Ovary (tissue), 9 donors: ENCODE data around the gene SND1. TPM values are rescaled to one million over a fixed set of nuclear protein-coding genes. Genes with fewer than 3 reads are reported as not detected.

ENCODE experiments used
- DNase-seq, 5 donors: peaks; one replicate each; pipeline ENCODE4 v3.0.0-alpha.2; 2019 to 2020
- H3K27ac ChIP-seq, 2 donors: fragments of 200-600 bp; one replicate each; pipeline versions ENCODE4 v1.5.1 to v1.8.0; 2019 to 2022
- H3K27me3 ChIP-seq: fragments of 200-600 bp; one replicate; pipeline ENCODE4 v1.8.0; 2022
- H3K36me3 ChIP-seq: fragments of 200-600 bp; sonication (generic); one replicate; pipeline ENCODE4 v1.5.1; 2019
- H3K4me1 ChIP-seq: one replicate; pipeline ENCODE4 v1.8.1; 2013; ENCODE audit warnings: mild to moderate bottlenecking, moderate library complexity; ENCODE audit not compliant: insufficient read depth
- H3K4me3 ChIP-seq: fragments of 200-600 bp; sonication (generic); one replicate; pipeline ENCODE4 v1.5.1; 2017
- H3K9me3 ChIP-seq, 2 donors: fragments of 200-600 bp in 1 of 2; sonication (generic) in 1 of 2; one replicate each; pipeline versions ENCODE4 v1.5.1 to v1.8.1; 2013 to 2019; ENCODE audit warnings: mild to moderate bottlenecking in 1 of 2, moderate library complexity in 1 of 2
- EP300 ChIP-seq: sonication (generic); formaldehyde crosslinking; IDR thresholded peaks from one replicate; pipeline ENCODE4 v1.6.1; 2017; ENCODE audit warnings: antibody characterized with exemption
- POLR2A ChIP-seq: fragments of 450-650 bp; IDR thresholded peaks from one replicate; pipeline ENCODE4 v1.6.1; 2017; ENCODE audit warnings: antibody characterized with exemption, mild to moderate bottlenecking, moderate library complexity
- WGBS, 3 donors: extraction: QIAGEN DNeasy Blood & Tissue Kit in 1 of 3; methylation state at CpG; one replicate each; pipeline versions ENCODE4 v1.1.5 to v1.1.7; 2013 to 2017; 5-methylcytosine and 5-hydroxymethylcytosine counted together
- intact Hi-C, 4 donors: fragments of 100-400 bp; cut with DNase I; formaldehyde crosslinking; loops; one replicate each; pipeline versions ENCODE4 v1.11.0 to v1.15.1; 2022 to 2023
- polyA plus RNA-seq, 2 donors: library from polyadenylated mRNA; stranded (reverse); fragments of 200-250 nt in 1 of 2; fragments of 350-450 nt in 1 of 2; fragmentation: Illumina TruSeq in 1 of 2; extraction: RNeasy Lipid Tissue Mini Kit (QIAGEN cat#74804) in 1 of 2; gene quantifications; one replicate each; pipeline ENCODE4 v1.2.3, GENCODE V29; 2013 to 2014
- total RNA-seq, 7 donors: library from RNA; depleted of rRNA in 2 of 7; stranded (reverse); fragments of >200 nt in 2 of 7; fragmentation: NEBNext Ultra II Directional in 3 of 7; extraction: Animal tissue kit (Norgen Biotek cat#: 25700) in 3 of 7; gene quantifications; one replicate each; pipeline versions ENCODE4 v1.1.0 to v1.2.4, GENCODE V29; 2016 to 2023
- TF ChIP-seq, protein P1 (sequence below), 3 donors: fragments of 450-650 bp in 2 of 3; fragments of 200-600 bp in 1 of 3; IDR thresholded peaks; one replicate each; pipeline versions ENCODE4 v1.5.1 to v1.8.0; 2016 to 2022; ENCODE audit warnings: antibody characterized with exemption in 3 of 3, mild to moderate bottlenecking in 1 of 3
- donor health status: DM: no; HTN: no; CAD: no; lungs with moderate emphysema.
- donor health status: DM: no; HTN: no; CAD: no.
- donor health status: Bipolar disorder and iron deficiency.
- donor health status: DM: yes; HTN: yes; CAD: no.
- donor health status: DM: no; HTN: no; CAD: no.
- donor health status: DM: yes; HTN: yes; CAD: no.

Gene SND1
- total and polyA plus RNA-seq, 9 donors = 91.4 to 297 (median 182) TPM

DNA sequence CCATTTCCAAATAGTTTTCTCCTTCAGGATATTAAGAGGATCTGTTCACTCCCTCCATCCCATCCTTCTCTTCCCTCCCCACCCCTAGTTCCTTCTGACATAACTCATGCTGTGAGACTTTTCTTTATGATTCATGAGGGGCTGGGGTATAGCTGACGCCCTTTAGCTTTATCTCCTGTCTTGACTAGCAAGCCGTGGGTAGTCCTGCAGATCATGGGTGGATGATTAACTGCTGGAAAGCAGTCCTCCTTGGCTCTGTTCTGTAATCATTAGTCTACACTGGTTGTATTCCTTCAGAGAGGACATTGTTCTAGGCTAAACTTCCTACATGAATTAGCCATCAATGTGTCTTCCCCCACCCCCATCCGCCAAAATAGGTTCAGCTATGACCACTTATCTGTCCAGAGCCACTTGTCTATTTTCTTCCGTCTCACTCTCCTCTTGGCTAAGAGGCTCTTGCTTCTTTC is 243.9 kb downstream of the SND1 start:
- WGBS, 3 donors = 74 to 90% (median 89%) methylated on average over 4 of the region's 4 CpGs
- no peak overlapping the region for H3K4me3 ChIP-seq
- no peak for DNase-seq
- no peaks in the 10 kb centered on the region for H3K36me3 ChIP-seq
- no peaks in the 10 kb centered on the region for H3K27me3 ChIP-seq
- H3K27ac ChIP-seq = no peak overlapping the region
- TF ChIP-seq EP300 = no peak
- TF ChIP-seq, protein P1, sequence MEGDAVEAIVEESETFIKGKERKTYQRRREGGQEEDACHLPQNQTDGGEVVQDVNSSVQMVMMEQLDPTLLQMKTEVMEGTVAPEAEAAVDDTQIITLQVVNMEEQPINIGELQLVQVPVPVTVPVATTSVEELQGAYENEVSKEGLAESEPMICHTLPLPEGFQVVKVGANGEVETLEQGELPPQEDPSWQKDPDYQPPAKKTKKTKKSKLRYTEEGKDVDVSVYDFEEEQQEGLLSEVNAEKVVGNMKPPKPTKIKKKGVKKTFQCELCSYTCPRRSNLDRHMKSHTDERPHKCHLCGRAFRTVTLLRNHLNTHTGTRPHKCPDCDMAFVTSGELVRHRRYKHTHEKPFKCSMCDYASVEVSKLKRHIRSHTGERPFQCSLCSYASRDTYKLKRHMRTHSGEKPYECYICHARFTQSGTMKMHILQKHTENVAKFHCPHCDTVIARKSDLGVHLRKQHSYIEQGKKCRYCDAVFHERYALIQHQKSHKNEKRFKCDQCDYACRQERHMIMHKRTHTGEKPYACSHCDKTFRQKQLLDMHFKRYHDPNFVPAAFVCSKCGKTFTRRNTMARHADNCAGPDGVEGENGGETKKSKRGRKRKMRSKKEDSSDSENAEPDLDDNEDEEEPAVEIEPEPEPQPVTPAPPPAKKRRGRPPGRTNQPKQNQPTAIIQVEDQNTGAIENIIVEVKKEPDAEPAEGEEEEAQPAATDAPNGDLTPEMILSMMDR (IDR thresholded peaks at IDR 0.05) = no peak
- no peak for TF ChIP-seq POLR2A
- intact Hi-C loops = no loop called here
- H3K4me1 ChIP-seq = peaks cover 3% of the 10 kb centered on the region
- H3K9me3 ChIP-seq = no peaks in the 10 kb centered on the region

DNA sequence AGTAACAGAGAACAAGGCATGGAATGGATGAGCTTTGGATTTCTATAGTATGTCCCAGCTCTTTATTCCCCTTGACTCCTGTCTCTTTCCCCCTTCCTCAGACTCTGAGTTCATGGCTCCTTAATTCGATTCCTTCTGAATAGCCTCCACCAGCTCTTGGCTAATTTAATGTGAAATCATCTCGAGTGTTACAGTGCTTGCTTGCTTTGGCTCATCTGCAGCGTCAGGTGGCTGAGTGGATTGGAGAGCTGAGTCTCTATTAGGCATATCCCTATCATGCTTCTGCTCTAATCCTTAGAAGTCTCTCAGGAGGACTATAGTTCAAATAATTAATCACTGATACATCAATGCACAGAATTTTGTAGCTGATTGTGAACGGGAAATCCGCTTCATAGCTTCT is 244.7 kb downstream of the SND1 start:
- H3K4me3 ChIP-seq = no peak overlapping the region
- DNase-seq = no peak
- H3K4me1 ChIP-seq = peaks cover 3% of the 10 kb centered on the region
- 87 to 90% (median 90%) methylated on average over 5 of the region's 5 CpGs for WGBS, 3 donors
- no peak overlapping the region for H3K27ac ChIP-seq
- TF ChIP-seq EP300 (no peak), POLR2A (no peak)
- TF ChIP-seq, protein P1 (IDR thresholded peaks at IDR 0.05) = no peak
- H3K36me3 ChIP-seq = no peaks in the 10 kb centered on the region
- intact Hi-C loops = no loop called here
- H3K27me3 ChIP-seq = no peaks in the 10 kb centered on the region
- no peaks in the 10 kb centered on the region for H3K9me3 ChIP-seq

DNA sequence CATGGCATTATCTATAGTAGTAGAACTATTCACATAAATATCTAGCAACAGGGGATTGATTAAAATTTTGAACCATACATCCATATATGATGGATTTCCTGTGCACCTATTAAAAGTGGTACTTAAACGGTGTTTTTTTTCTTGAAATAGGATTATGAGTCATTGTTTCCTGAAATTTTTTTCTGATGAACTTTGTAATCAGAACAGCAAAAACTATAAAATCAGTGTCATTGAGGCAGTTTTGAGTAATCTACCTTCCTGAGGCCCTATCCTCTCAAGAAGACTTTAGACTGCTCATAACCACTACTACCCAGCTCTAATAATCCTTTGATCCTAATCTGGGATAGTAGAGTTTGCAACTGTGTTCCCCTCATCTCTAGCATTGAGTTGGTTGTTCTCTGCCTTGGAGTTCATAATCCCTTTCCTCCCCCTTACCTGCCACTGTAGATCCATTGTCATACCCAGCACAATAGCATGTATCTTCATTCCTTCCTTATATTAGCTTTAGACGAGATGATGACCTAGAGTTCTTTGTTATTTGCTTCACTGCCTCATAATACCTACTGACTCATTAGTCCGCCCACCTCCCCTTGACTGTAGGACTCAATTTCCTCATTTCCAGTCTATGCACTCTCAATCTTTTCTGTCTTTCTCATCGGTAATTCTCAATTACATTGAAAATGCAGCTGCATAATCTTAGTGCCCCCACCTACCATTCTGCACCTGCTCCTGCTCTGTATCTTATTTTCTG is 245.9 kb downstream of the SND1 start:
- H3K27me3 ChIP-seq = no peaks in the 10 kb centered on the region
- no peak for DNase-seq
- WGBS, 3 donors = 87 to 92% (median 90%) methylated on average over 4 of the region's 4 CpGs
- no peak overlapping the region for H3K27ac ChIP-seq
- peaks cover 4% of the 10 kb centered on the region for H3K4me1 ChIP-seq
- H3K4me3 ChIP-seq = no peak overlapping the region
- no peaks in the 10 kb centered on the region for H3K9me3 ChIP-seq
- H3K36me3 ChIP-seq = no peaks in the 10 kb centered on the region
- intact Hi-C loops = no loop called here
- no peak for TF ChIP-seq EP300
- TF ChIP-seq POLR2A = no peak
- TF ChIP-seq, protein P1 (IDR thresholded peaks at IDR 0.05) = no peak

DNA sequence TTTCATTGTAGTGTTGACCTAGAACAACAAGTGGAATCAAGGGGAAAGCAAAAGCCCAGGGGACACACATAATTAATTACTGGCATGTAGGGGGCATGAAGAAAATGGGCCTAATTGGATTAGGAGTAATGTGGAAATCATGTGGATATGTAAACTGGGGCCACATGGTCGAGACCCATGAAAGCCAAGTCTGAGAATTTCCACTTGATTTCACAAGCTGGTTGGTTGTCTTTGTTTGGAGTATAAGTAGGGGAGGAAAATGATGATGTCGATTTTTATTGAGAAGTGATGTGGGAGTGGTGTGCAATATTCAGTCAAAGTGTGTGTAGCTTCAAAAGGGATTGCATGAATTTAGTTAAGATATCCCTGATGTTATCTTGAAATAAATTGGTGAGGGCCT is 247.4 kb downstream of the SND1 start:
- WGBS, 3 donors = 93 to 94% (median 93%) methylated on average over 2 of the region's 2 CpGs
- Histone ChIP-seq H3K36me3 (no peaks in the 10 kb centered on the region), H3K4me1 (peaks cover 4% of the 10 kb centered on the region), H3K27me3 (no peaks in the 10 kb centered on the region), H3K4me3 (no peak overlapping the region), H3K9me3 (no peaks in the 10 kb centered on the region), H3K27ac (no peak overlapping the region)
- TF ChIP-seq POLR2A (no peak), EP300 (no peak)
- TF ChIP-seq, protein P1 (IDR thresholded peaks at IDR 0.05) = no peak
- no peak for DNase-seq
- intact Hi-C loops = no loop called here
